GM10248 (cell line): ENCODE results near the gene SLC25A34.

Source experiments
- CTCF ChIA-PET: fragments of 300-600 bp; sonication (Branson Sonifier 250); formaldehyde crosslinking; extraction: SDS; loops from one replicate; lab custom pipeline; 2021; ENCODE audit warnings: antibody characterized with exemption; lab: Yijun Ruan, JAX
- POLR2A ChIA-PET: fragments of 350-650 bp; sonication (Branson Sonifier 250); formaldehyde crosslinking; extraction: SDS; loops from one replicate; lab custom pipeline; 2020; ENCODE audit warnings: antibody characterized with exemption; lab: Yijun Ruan, JAX
- DNase-seq: peaks from one replicate; pipeline ENCODE4 v3.0.0; 2012; ENCODE audit errors: extremely low spot score
- CTCF ChIP-seq: IDR thresholded peaks from 2 replicates; pipeline ENCODE4 v1.5.1; 2012; ENCODE audit warnings: mild to moderate bottlenecking, low read depth; ENCODE audit errors: extremely low read depth, missing control alignments, control extremely low read depth

The SLC25A34 gene

GRCh38 chr1:15748264-15748663, 12.2 kb downstream of the SLC25A34 start:
- ChIA-PET POLR2A (no interaction called here), CTCF (no interaction called here)
- DNase-seq, result no peak
- no peak for TF ChIP-seq CTCF

GRCh38 chr1:15748690-15749398, 12.8 kb downstream of the SLC25A34 start:
- ChIA-PET POLR2A (no interaction called here), CTCF (no interaction called here)

GRCh38 chr1:15749399-15750291, 13.6 kb downstream of the SLC25A34 start:
- POLR2A ChIA-PET, result interaction anchor here (0.5 kb wide), 1 partner anchor 289 kb away, joined by 3 read pairs; no protein-coding TSS in a partner anchor
- no peak for TF ChIP-seq CTCF
- no peak for DNase-seq
- CTCF ChIA-PET, result interaction anchor here (1.1 kb wide), 1 partner anchor 10 kb away, joined by 5 read pairs; no protein-coding TSS in a partner anchor

More at GRCh38 chr1:15748690-15749398, 12.8 kb downstream of the SLC25A34 start:
- no peak for DNase-seq
- TF ChIP-seq CTCF, result no peak

- CTCF ChIA-PET, result interaction anchor here (1.1 kb wide), 1 partner anchor 11 kb away, joined by 5 read pairs; no protein-coding TSS in a partner anchor
- no peak for DNase-seq
- no peak for TF ChIP-seq CTCF
- POLR2A ChIA-PET, result no interaction called here
Measured at GRCh38 chr1:15750924-15751323, 14.9 kb downstream of the SLC25A34 start.

GRCh38 chr1:15751717-15752116, 15.7 kb downstream of the SLC25A34 start:
- no peak for DNase-seq
- ChIA-PET CTCF (no interaction called here), POLR2A (no interaction called here)
- no peak for TF ChIP-seq CTCF

- no peak for TF ChIP-seq CTCF
- CTCF ChIA-PET, result no interaction called here
- no peak for DNase-seq
- POLR2A ChIA-PET, result no interaction called here
Measured at GRCh38 chr1:15753776-15754175, 17.7 kb downstream of the SLC25A34 start.
